ENCODE data around the gene TFB2M.
A peak's percentile ranks its signal among the peaks of the same experiment; 100 is the strongest.

The TFB2M gene

GRCh38 chr1:246512635-246513034, 53.4 kb downstream of the TFB2M start:
- no peak for DNase-seq

- no peak for DNase-seq
Measured at GRCh38 chr1:246512230-246512629, 53.8 kb downstream of the TFB2M start.

- DNase-seq: no peak
Measured at GRCh38 chr1:246511203-246511602, 54.9 kb downstream of the TFB2M start.

GRCh38 chr1:246510147-246511030, 55.7 kb downstream of the TFB2M start:
- no peak for DNase-seq

- DNase-seq: no peak
Measured at GRCh38 chr1:246508897-246509688, 57.0 kb downstream of the TFB2M start.

GRCh38 chr1:246506674-246507481, 59.2 kb downstream of the TFB2M start, which contains the start of gene SMYD3:
TSS of gene SMYD3 (minus strand) at chr1:246507279.
- no peak for DNase-seq

GRCh38 chr1:246506367-246506673, 59.7 kb downstream of the TFB2M start:
- no peak for DNase-seq

- no peak for DNase-seq
Measured at GRCh38 chr1:246503341-246503740, 62.7 kb downstream of the TFB2M start.

- peak; percentile 25 for DNase-seq
Measured at GRCh38 chr1:246497331-246497915, 68.6 kb downstream of the TFB2M start.

GRCh38 chr1:246492611-246493245, 73.3 kb downstream of the TFB2M start:
- DNase-seq: no peak

GRCh38 chr1:246491551-246492053, 74.5 kb downstream of the TFB2M start:
- DNase-seq: no peak
